T47D (cell line): ENCODE results near the gene NEK7.
"Not testable (repeated sequence)": the region's sequence is repeated elsewhere in the genome, so short reads cannot be mapped to it uniquely, and the experiment has no call there.

Experiments
- DNase-seq, 2 experiments: peaks; one replicate each; pipeline versions ENCODE4 v3.0.0 to v3.0.0-alpha.2; 2011 to 2012; ENCODE audit warnings: low read depth in 1 of 2, low spot score in 1 of 2
- JUND ChIP-seq: IDR thresholded peaks from 2 replicates; pipeline ENCODE4 v1.6.1; 2012; ENCODE audit warnings: low read depth
- in situ Hi-C: cut with HindIII; loops from 2 replicates; pipeline ENCODE4 v1.10.0; 2016; ENCODE audit warnings: low sequenced_read_pairs, low pct_unique_long_range_greater_than_20kb

NEK7 gene

GRCh38 chr1:198281911-198282310, 125.1 kb downstream of the NEK7 start:
- DNase-seq, result no peak
- no peak for TF ChIP-seq JUND
- in situ Hi-C loops, result no loop called here

GRCh38 chr1:198283222-198283621, 126.4 kb downstream of the NEK7 start:
- no peak for DNase-seq
- TF ChIP-seq JUND, result no peak
- in situ Hi-C loops, result no loop called here

- no peak for TF ChIP-seq JUND
- in situ Hi-C loops, result no loop called here
- no peak for DNase-seq
Measured at GRCh38 chr1:198287916-198288315, 131.1 kb downstream of the NEK7 start.

- TF ChIP-seq JUND, result no peak
- in situ Hi-C loops, result no loop called here
- no peak for DNase-seq
Measured at GRCh38 chr1:198290089-198290683, 133.4 kb downstream of the NEK7 start.

- in situ Hi-C loops, result no loop called here
Measured at GRCh38 chr1:198291036-198291435, 134.2 kb downstream of the NEK7 start.

GRCh38 chr1:198291924-198292323, 135.1 kb downstream of the NEK7 start:
- in situ Hi-C loops, result no loop called here
- TF ChIP-seq JUND, result no peak
- DNase-seq, result no peak

More at GRCh38 chr1:198291036-198291435, 134.2 kb downstream of the NEK7 start:
- no peak for DNase-seq
- no peak for TF ChIP-seq JUND

- no peak for TF ChIP-seq JUND
- in situ Hi-C loops, result no loop called here
- DNase-seq, result no peak
Measured at GRCh38 chr1:198295225-198295624, 138.4 kb downstream of the NEK7 start.

- in situ Hi-C loops, result no loop called here
- no peak for TF ChIP-seq JUND
Measured at GRCh38 chr1:198295971-198296370, 139.2 kb downstream of the NEK7 start.

GRCh38 chr1:198297281-198297680, 140.5 kb downstream of the NEK7 start:
- in situ Hi-C loops, result no loop called here
- no peak for DNase-seq
- no peak for TF ChIP-seq JUND

More at GRCh38 chr1:198295971-198296370, 139.2 kb downstream of the NEK7 start:
- DNase-seq, result no peak

GRCh38 chr1:198298640-198299039, 141.8 kb downstream of the NEK7 start:
- no peak for DNase-seq
- in situ Hi-C loops, result no loop called here
- no peak for TF ChIP-seq JUND

GRCh38 chr1:198300451-198300850, 143.7 kb downstream of the NEK7 start:
- TF ChIP-seq JUND, result no peak
- in situ Hi-C loops, result no loop called here
- no peak for DNase-seq

- in situ Hi-C loops, result no loop called here
- TF ChIP-seq JUND, result no peak
- no peak for DNase-seq
Measured at GRCh38 chr1:198304431-198304830, 147.6 kb downstream of the NEK7 start.

- in situ Hi-C loops, DNase-seq: not testable (repeated sequence)
Measured at GRCh38 chr1:198314817-198315216, 158.0 kb downstream of the NEK7 start.

- DNase-seq, in situ Hi-C loops: not testable (repeated sequence)
Measured at GRCh38 chr1:198315331-198315730, 158.5 kb downstream of the NEK7 start.
